ENCODE results near the gene GART. TPM values are rescaled to one million over a fixed set of nuclear protein-coding genes. Genes with fewer than 3 reads are reported as not detected.

Gene GART
- total RNA-seq, 1 experiment from 2014 or later: 132 TPM

- TF ChIP-seq TCF7L2 (IDR thresholded peaks at IDR 0.05; ENCODE audit: low read depth, low read length): no peak
- no peak for TF ChIP-seq POLR2AphosphoS5 (IDR thresholded peaks at IDR 0.05; ENCODE audit: low read depth, low read length)
- no peak for TF ChIP-seq REST (IDR thresholded peaks at IDR 0.05; ENCODE audit: insufficient read depth in 1 of 2, low read depth in 2 of 2, low read length in 1 of 2)
- TF ChIP-seq CTCF (IDR thresholded peaks at IDR 0.05): no peak
- no peak for TF ChIP-seq SIN3A (IDR thresholded peaks at IDR 0.05; ENCODE audit: borderline replicate concordance, insufficient read depth, low read depth, low read length)
- intact Hi-C loops (cut with micrococcal nuclease; ENCODE audit: unreplicated experiment): no loop called here
- ATAC-seq (peak; percentile 49), DNase-seq (ENCODE audit: low read depth, low spot score) (no peak)
- peak overlapping the region; percentile 88 for H3K27ac ChIP-seq (ENCODE audit: low read length)
- in situ Hi-C loops (cut with HindIII; ENCODE audit: low pct_unique_long_range_greater_than_20kb, low sequenced_read_pairs): no loop called here
- peak overlapping the region; percentile 67 to 79 for H3K4me3 ChIP-seq (ENCODE audit: low read depth in 2 of 2, low read length in 2 of 2)
- H3K9me3 ChIP-seq (ENCODE audit: control insufficient read depth, insufficient read depth, low read depth, low read length): no peaks in the 10 kb centered on the region
- H3K36me3 ChIP-seq (ENCODE audit: control insufficient read depth, insufficient read depth, low read length): peaks cover 10% of the 10 kb centered on the region; the same call in 1 of the 2 replicates
- POLR2A ChIA-PET: interaction anchor here (0.7 kb wide), 1 partner anchor 327 kb away, joined by 3 read pairs; the partner anchor contains the start of gene ATP5PO
- H3K27me3 ChIP-seq (ENCODE audit: control insufficient read depth, insufficient read depth, low read length): no peaks in the 10 kb centered on the region
- no TSS peak for BruUV-seq (replicated peaks)
- H3K4me1 ChIP-seq (ENCODE audit: control insufficient read depth, insufficient read depth, low read length): peaks cover 14% of the 10 kb centered on the region
- CTCF ChIA-PET: interaction anchor here (0.8 kb wide), 1 partner anchor 314 kb away, joined by 3 read pairs; no protein-coding TSS in a partner anchor
Observed at GRCh38 chr21:33587792-33588484, 46.0 kb upstream of the GART start.

GRCh38 chr21:33586927-33587326, 45.0 kb upstream of the GART start:
- ChIA-PET CTCF (no interaction called here), POLR2A (no interaction called here)
- H3K4me1 ChIP-seq (ENCODE audit: control insufficient read depth, insufficient read depth, low read length): peaks cover 14% of the 10 kb centered on the region
- H3K36me3 ChIP-seq (ENCODE audit: control insufficient read depth, insufficient read depth, low read length): peaks cover 10% of the 10 kb centered on the region
- intact Hi-C loops (cut with micrococcal nuclease; ENCODE audit: unreplicated experiment) (no loop called here), in situ Hi-C loops (cut with HindIII; ENCODE audit: low pct_unique_long_range_greater_than_20kb, low sequenced_read_pairs) (no loop called here)
- no TSS peak for BruUV-seq (replicated peaks)
- H3K27me3 ChIP-seq (ENCODE audit: control insufficient read depth, insufficient read depth, low read length): no peaks in the 10 kb centered on the region
- H3K27ac ChIP-seq (ENCODE audit: low read length): peak overlapping the region; percentile 88
- TF ChIP-seq CTCF (IDR thresholded peaks at IDR 0.05): no peak
- TF ChIP-seq POLR2AphosphoS5 (IDR thresholded peaks at IDR 0.05; ENCODE audit: low read depth, low read length): no peak
- no peak for TF ChIP-seq TCF7L2 (IDR thresholded peaks at IDR 0.05; ENCODE audit: low read depth, low read length)
- TF ChIP-seq SIN3A (IDR thresholded peaks at IDR 0.05; ENCODE audit: borderline replicate concordance, insufficient read depth, low read depth, low read length): no peak
- TF ChIP-seq REST (IDR thresholded peaks at IDR 0.05; ENCODE audit: insufficient read depth in 1 of 2, low read depth in 2 of 2, low read length in 1 of 2): no peak
- no peaks in the 10 kb centered on the region for H3K9me3 ChIP-seq (ENCODE audit: control insufficient read depth, insufficient read depth, low read depth, low read length)
- peak overlapping the region; percentile 67 to 79 for H3K4me3 ChIP-seq (ENCODE audit: low read depth in 2 of 2, low read length in 2 of 2)
- DNase-seq (ENCODE audit: low read depth, low spot score) (no peak), ATAC-seq (no peak)

Data from Panc1 (cell line).